ENCODE measurements around the gene C16orf87.

DNA sequence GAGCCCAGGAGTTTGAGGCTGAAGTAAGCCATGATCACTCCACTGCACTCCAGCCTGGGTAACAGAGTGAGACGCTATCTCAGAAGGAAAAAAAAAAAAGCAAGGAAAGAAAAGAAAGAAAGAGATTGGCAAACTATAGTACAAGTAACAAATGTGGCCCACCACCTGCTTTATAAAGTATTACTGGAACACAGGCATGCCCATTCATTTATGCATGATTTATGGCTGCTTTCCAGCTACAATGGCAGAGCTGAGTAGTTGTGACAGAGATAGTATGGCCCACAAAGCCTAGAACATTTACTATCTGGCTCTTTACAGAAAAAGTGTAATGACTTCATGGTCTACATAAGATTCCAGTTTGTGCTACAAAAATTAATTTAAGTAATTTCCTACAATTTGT, 23.6 kb downstream of the C16orf87 start:
- TF ChIP-seq, protein P1, sequence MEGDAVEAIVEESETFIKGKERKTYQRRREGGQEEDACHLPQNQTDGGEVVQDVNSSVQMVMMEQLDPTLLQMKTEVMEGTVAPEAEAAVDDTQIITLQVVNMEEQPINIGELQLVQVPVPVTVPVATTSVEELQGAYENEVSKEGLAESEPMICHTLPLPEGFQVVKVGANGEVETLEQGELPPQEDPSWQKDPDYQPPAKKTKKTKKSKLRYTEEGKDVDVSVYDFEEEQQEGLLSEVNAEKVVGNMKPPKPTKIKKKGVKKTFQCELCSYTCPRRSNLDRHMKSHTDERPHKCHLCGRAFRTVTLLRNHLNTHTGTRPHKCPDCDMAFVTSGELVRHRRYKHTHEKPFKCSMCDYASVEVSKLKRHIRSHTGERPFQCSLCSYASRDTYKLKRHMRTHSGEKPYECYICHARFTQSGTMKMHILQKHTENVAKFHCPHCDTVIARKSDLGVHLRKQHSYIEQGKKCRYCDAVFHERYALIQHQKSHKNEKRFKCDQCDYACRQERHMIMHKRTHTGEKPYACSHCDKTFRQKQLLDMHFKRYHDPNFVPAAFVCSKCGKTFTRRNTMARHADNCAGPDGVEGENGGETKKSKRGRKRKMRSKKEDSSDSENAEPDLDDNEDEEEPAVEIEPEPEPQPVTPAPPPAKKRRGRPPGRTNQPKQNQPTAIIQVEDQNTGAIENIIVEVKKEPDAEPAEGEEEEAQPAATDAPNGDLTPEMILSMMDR (optimal IDR thresholded peaks at IDR 0.05 in 1 of 3, IDR thresholded peaks at IDR 0.05 in 1 of 3, conservative IDR thresholded peaks at IDR 0.05 in 1 of 3; ENCODE audit: extremely low read depth in 1 of 3, insufficient read depth in 2 of 3, low read length in 3 of 3), result no peak
- no peak for TF ChIP-seq EZH2 (IDR thresholded peaks at IDR 0.05; ENCODE audit: low read length)
